WTC11 (cell line): ENCODE measurements around the gene SEC16A. TPM values are rescaled to one million over a fixed set of nuclear protein-coding genes. Genes with fewer than 3 reads are reported as not detected.
"Not testable (repeated sequence)": the region's sequence is repeated elsewhere in the genome, so short reads cannot be mapped to it uniquely, and the experiment has no call there.

Experiments used
- ATAC-seq: fragments of 200-7000 bp; cut with Tn5 transposase; 2 replicates; pipeline ENCODE4 v1.10.0; 2021; ENCODE audit warnings: mild to moderate bottlenecking, moderate library complexity
- CTCF ChIA-PET: fragments of 300-600 bp; sonication (Branson Sonifier 250); formaldehyde crosslinking; loops from one replicate; lab custom pipeline; 2021; ENCODE audit warnings: antibody characterized with exemption; lab: Charles Lee
- POLR2A ChIA-PET: fragments of 350-600 bp; sonication (Branson Sonifier 250); formaldehyde crosslinking; loops from one replicate; lab custom pipeline; 2021; ENCODE audit warnings: antibody characterized with exemption; lab: Charles Lee
- DNase-seq: peaks from one replicate; pipeline ENCODE4 v3.0.0; 2021; ENCODE audit warnings: low spot score
- H3K27ac Mint-ChIP-seq: 2 replicates; pipeline ENCODE4 v1.8.0; 2021; ENCODE audit warnings: mixed read lengths
- H3K27me3 Mint-ChIP-seq: 2 replicates; pipeline ENCODE4 v1.8.0; 2021; ENCODE audit warnings: low read depth, mild to moderate bottlenecking, moderate library complexity, mixed read lengths
- H3K36me3 Mint-ChIP-seq: 2 replicates; pipeline ENCODE4 v1.8.0; 2021; ENCODE audit warnings: mixed read lengths
- H3K4me1 Mint-ChIP-seq: 2 replicates; pipeline ENCODE4 v1.8.0; 2022; ENCODE audit warnings: mixed read lengths
- H3K4me3 Mint-ChIP-seq: 2 replicates; pipeline ENCODE4 v1.8.0; 2021; ENCODE audit warnings: mild to moderate bottlenecking, moderate library complexity, mixed read lengths
- H3K9me3 Mint-ChIP-seq: 2 replicates; pipeline ENCODE4 v1.8.0; 2021; ENCODE audit warnings: mixed read lengths
- ELF4 ChIP-seq: sonication (generic); formaldehyde crosslinking; IDR thresholded peaks from 2 replicates; pipeline ENCODE4 v1.8.1; 2022; ENCODE audit warnings: low read depth, mild to moderate bottlenecking, moderate library complexity, missing genetic modification reagents
- EMX1 ChIP-seq: fragments of 250-450 bp; sonication (Bioruptor Pico); IDR thresholded peaks from 2 replicates; pipeline ENCODE4 v1.8.0; 2021; ENCODE audit warnings: mild to moderate bottlenecking
- GTF2I ChIP-seq: fragments of 250-450 bp; sonication (Bioruptor Pico); conservative IDR thresholded peaks from 2 replicates; pipeline ENCODE4 v1.4.0; 2021; ENCODE audit warnings: mild to moderate bottlenecking
- NR3C1 ChIP-seq: sonication (generic); formaldehyde crosslinking; conservative IDR thresholded peaks from 2 replicates; pipeline ENCODE4 v1.8.1; 2023; ENCODE audit warnings: low read depth, mild to moderate bottlenecking, missing genetic modification reagents
- ZNF219 ChIP-seq: sonication (generic); formaldehyde crosslinking; IDR thresholded peaks from 2 replicates; pipeline ENCODE4 v1.8.0; 2023; ENCODE audit warnings: missing genetic modification reagents, mild to moderate bottlenecking, borderline replicate concordance
- total RNA-seq: library from RNA; stranded (reverse); gene quantifications from 3 replicates; pipeline ENCODE4 v1.2.3, GENCODE V29; 2021
- TF ChIP-seq, protein P1 (sequence below): fragments of 200-600 bp; IDR thresholded peaks from 2 replicates; pipeline ENCODE4 v1.8.0; 2022; ENCODE audit warnings: antibody characterized with exemption
- TF ChIP-seq, protein P2 (sequence below): sonication (generic); formaldehyde crosslinking; IDR thresholded peaks from 2 replicates; pipeline ENCODE4 v1.8.0; 2022; ENCODE audit warnings: mild to moderate bottlenecking, missing genetic modification reagents
- TF ChIP-seq, protein P3 (sequence below): fragments of 250-450 bp; sonication (Bioruptor Pico); conservative IDR thresholded peaks from 2 replicates; pipeline ENCODE4 v1.9.0; 2021; ENCODE audit warnings: mild to moderate bottlenecking
- TF ChIP-seq, protein P4 (sequence below): sonication (generic); formaldehyde crosslinking; IDR thresholded peaks from 2 replicates; pipeline ENCODE4 v1.8.1; 2023; ENCODE audit warnings: mild to moderate bottlenecking, missing genetic modification reagents, moderate library complexity

SEC16A gene
- total RNA-seq, 1 experiment from 2014 or later = 70.9 TPM

DNA sequence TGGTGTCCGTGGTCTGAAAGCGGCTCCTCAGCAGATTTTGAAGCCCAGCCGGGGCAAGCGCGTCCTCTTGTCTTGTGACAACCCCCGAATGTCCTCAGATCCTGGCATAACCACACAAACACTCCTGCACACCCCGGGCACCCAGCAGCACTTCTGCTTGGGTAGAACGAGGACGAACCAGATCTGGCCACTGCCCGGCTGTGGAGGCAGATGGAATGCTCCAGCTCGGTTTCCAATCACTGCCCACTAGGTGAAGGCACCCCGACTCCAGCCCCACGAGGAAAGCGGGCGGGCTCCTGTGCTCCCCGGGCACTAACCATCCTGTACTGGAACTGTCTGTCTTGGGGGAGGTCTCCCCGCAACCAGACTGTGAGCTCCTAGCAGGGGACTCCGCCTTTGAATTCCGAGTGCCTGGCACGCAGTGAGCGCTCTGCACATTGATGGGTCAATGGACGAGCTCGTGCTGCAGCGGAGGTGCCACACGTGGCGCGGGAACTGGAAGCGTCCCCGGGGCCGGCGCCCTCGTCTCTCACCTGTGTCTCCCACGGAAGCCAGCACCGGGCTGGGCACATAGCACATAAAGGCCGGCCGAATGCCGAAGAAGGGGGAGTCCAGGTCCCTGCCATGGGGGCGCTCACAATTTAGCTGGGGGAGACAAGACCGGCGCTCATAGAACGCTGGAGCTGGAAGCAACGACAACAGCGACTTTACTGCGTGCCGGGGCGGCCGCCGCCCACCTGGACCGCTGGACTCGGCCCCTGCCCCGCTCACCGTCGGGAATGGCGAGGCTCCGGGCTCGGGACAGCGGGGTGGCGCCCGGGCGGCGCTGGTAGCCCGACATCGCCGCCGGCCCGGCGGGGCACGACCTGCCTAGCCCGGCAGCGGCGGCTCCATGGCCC is 73.0 kb downstream of the SEC16A start (continued):
- TF ChIP-seq, protein P1, sequence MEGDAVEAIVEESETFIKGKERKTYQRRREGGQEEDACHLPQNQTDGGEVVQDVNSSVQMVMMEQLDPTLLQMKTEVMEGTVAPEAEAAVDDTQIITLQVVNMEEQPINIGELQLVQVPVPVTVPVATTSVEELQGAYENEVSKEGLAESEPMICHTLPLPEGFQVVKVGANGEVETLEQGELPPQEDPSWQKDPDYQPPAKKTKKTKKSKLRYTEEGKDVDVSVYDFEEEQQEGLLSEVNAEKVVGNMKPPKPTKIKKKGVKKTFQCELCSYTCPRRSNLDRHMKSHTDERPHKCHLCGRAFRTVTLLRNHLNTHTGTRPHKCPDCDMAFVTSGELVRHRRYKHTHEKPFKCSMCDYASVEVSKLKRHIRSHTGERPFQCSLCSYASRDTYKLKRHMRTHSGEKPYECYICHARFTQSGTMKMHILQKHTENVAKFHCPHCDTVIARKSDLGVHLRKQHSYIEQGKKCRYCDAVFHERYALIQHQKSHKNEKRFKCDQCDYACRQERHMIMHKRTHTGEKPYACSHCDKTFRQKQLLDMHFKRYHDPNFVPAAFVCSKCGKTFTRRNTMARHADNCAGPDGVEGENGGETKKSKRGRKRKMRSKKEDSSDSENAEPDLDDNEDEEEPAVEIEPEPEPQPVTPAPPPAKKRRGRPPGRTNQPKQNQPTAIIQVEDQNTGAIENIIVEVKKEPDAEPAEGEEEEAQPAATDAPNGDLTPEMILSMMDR = no peak
- TF ChIP-seq EMX1 (CRISPR knock-in tag) (no peak), ELF4 (CRISPR knock-in tag) (no peak)

DNA sequence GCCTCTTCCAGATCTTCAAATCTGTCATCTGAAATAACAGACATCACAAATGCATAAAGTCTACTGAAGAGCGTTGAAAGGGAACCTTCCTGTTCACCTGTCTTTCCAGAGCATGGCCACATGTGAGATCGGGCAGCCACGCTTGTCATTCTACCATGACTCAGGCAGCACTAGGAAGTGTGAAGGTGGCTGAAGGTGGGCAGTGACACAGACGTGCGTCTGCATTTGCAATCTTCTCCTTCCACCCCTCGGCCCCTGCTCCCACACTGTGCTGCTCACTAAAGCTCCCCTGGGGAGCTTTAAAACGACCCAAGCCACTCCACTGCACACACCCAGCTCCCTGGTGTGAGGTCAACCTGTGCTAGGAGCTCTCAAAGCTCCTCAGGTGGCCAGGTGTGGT is 74.9 kb downstream of the SEC16A start:
- ATAC-seq (no peak), DNase-seq (no peak)
- POLR2A ChIA-PET = interaction anchor here (1.1 kb wide), 1 partner anchor 219 kb away, joined by 3 read pairs; no protein-coding TSS in a partner anchor
- H3K27ac Mint-ChIP-seq = peak overlapping the region; percentile 46; the same call in 1 of the 2 replicates
- H3K4me1 Mint-ChIP-seq = peaks cover 27% of the 10 kb centered on the region
- TF ChIP-seq GTF2I (CRISPR knock-in tag) (no peak), ZNF219 (CRISPR knock-in tag) (no peak), NR3C1 (CRISPR knock-in tag) (no peak)
- TF ChIP-seq, protein P2, sequence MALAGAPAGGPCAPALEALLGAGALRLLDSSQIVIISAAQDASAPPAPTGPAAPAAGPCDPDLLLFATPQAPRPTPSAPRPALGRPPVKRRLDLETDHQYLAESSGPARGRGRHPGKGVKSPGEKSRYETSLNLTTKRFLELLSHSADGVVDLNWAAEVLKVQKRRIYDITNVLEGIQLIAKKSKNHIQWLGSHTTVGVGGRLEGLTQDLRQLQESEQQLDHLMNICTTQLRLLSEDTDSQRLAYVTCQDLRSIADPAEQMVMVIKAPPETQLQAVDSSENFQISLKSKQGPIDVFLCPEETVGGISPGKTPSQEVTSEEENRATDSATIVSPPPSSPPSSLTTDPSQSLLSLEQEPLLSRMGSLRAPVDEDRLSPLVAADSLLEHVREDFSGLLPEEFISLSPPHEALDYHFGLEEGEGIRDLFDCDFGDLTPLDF (CRISPR knock-in tag) = no peak
- TF ChIP-seq, protein P3, sequence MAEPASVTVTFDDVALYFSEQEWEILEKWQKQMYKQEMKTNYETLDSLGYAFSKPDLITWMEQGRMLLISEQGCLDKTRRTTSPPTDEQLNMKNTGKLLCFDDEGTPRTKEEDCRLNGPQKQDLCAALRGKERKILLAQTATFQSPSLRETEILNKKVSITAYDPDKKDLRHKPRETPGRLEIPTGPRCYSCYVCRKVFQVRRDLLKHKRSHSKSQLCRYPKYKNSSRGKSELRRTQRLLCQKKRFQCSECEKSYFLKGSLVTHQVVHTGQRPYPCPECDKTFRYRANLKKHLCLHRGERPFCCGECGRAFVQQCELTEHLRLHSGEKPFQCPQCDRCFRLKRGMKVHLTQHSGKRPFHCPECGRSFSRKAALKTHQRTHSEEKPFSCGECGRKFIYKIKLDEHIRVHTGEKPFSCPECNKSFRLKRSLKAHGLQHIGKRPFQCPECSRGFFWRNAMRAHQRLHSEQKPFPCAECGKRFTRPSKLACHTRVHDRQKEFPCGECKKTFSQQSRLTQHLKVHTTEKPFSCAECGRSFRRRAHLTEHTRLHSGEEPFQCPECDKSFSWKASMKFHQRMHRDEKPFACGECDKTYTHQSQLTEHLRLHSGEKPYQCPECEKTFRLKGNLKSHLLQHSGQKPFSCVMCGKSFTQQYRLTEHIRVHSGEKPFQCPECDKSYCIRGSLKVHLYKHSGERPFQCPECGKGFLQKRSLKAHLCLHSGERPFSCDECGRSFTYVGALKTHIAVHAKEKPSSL (CRISPR knock-in tag) = no peak
- TF ChIP-seq, protein P4, sequence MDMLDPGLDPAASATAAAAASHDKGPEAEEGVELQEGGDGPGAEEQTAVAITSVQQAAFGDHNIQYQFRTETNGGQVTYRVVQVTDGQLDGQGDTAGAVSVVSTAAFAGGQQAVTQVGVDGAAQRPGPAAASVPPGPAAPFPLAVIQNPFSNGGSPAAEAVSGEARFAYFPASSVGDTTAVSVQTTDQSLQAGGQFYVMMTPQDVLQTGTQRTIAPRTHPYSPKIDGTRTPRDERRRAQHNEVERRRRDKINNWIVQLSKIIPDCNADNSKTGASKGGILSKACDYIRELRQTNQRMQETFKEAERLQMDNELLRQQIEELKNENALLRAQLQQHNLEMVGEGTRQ (CRISPR knock-in tag) = no peak
- H3K27me3 Mint-ChIP-seq = no peaks in the 10 kb centered on the region
- peak overlapping the region; percentile 24; the same call in 1 of the 2 replicates for H3K4me3 Mint-ChIP-seq
- CTCF ChIA-PET = interaction anchor here (1.2 to 2.4 kb wide), 2 partner anchors 7 to 17 kb away, joined by 3 to 11 read pairs; no protein-coding TSS in a partner anchor
- no peaks in the 10 kb centered on the region for H3K9me3 Mint-ChIP-seq
- peaks cover 64% of the 10 kb centered on the region for H3K36me3 Mint-ChIP-seq

DNA sequence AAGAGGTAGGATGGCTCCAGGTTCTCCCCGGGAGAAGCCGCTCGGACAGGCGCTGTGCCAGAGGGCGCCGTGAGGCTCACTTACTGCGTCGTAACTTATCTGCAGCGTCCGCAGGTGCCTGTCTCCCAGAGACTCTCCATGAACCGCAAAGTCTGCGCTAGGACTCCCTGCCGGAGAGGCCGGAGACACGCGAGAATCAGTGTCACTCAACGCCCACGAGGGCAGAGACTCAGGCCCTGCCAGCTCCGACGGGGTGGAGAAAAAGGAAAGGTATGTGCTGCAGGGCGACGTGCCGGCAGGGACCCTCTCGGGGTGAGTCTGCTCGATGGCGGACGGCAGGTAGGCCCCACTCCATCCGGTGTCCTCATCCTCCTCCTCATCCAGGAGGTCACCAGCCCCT is 75.8 kb downstream of the SEC16A start:
- not testable (repeated sequence) for H3K27ac Mint-ChIP-seq
- POLR2A ChIA-PET = interaction anchor here (1.1 kb wide), 1 partner anchor 220 kb away, joined by 3 read pairs; no protein-coding TSS in a partner anchor

DNA sequence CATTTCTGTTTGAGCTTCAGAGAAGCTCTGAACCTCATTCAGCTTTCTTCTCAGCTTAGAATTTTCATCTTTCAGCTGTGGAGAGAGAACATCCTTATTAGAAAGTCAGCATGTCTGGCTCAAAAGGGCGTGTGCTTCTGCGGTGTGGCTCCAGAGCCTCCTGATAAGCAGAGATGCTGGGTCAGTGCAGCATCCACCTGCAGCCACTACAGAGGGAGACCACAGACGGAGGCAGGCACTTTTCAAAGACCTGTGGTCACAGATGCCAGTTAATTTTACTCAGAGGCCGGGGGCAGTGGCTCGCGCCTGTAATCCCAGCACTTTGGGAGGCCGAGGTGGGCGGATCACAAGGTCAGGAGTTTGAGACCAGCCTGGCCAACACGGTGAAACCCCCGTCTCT is 76.9 kb downstream of the SEC16A start:
- CTCF ChIA-PET, DNase-seq, H3K27me3 Mint-ChIP-seq, H3K4me3 Mint-ChIP-seq, POLR2A ChIA-PET, ATAC-seq, H3K9me3 Mint-ChIP-seq, H3K27ac Mint-ChIP-seq: not testable (repeated sequence)
- Mint-ChIP-seq H3K4me1 (peaks cover 16% of the 10 kb centered on the region), H3K36me3 (peaks cover 59% of the 10 kb centered on the region)

More for the DNA sequence above, 75.8 kb downstream of the SEC16A start:
- CTCF ChIA-PET, DNase-seq, H3K27me3 Mint-ChIP-seq, H3K9me3 Mint-ChIP-seq, ATAC-seq, H3K4me3 Mint-ChIP-seq: not testable (repeated sequence)
- Mint-ChIP-seq H3K4me1 (peaks cover 25% of the 10 kb centered on the region), H3K36me3 (peaks cover 63% of the 10 kb centered on the region)
